Measurements from ENCODE around the gene C17orf67.

Gene C17orf67

DNA sequence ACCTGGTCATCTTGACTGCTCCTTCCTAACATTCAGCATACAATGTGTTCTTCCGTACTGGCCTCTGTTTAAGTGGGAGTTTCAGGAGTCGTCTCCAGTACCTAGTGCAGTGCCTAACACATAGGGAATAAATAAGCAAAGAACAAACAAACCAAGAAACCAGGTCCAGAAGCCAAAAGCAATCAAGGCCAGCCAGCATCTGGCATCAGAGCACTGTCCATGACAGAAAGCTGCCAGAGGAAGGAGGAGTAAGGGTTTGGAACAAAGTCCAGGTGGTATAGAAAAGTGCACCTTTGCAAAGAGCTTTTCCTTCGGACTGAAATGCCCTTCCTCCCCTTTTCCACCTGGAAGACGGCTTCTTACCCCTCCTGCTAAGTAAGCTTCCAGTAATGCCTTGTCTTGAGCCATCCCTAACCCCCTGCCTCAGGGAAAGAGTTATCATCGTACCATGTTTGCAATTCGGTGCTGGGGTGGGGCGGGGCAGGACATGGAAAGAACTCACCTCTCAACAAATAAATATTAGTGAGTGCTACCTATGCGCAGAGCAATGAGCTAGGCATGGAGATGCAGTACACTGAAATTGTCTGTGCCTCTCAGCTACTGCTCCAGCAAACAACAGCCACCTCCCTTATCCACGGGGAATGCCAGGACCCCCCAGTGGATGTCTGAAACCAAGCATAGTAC, 47.6 kb downstream of the C17orf67 start:
- TF ChIP-seq YY1 (IDR thresholded peaks at IDR 0.05; ENCODE audit: low read depth): no peak
- no peak for TF ChIP-seq EP300 (IDR thresholded peaks at IDR 0.05; ENCODE audit: borderline replicate concordance)
- no peak for TF ChIP-seq RAD21 (IDR thresholded peaks at IDR 0.05; ENCODE audit: low read depth)
- TF ChIP-seq, protein P1, sequence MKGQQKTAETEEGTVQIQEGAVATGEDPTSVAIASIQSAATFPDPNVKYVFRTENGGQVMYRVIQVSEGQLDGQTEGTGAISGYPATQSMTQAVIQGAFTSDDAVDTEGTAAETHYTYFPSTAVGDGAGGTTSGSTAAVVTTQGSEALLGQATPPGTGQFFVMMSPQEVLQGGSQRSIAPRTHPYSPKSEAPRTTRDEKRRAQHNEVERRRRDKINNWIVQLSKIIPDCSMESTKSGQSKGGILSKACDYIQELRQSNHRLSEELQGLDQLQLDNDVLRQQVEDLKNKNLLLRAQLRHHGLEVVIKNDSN (IDR thresholded peaks at IDR 0.05): no peak
- TF ChIP-seq FOXM1 (IDR thresholded peaks at IDR 0.05; ENCODE audit: borderline replicate concordance, low read depth): no peak
- TF ChIP-seq, protein P2, sequence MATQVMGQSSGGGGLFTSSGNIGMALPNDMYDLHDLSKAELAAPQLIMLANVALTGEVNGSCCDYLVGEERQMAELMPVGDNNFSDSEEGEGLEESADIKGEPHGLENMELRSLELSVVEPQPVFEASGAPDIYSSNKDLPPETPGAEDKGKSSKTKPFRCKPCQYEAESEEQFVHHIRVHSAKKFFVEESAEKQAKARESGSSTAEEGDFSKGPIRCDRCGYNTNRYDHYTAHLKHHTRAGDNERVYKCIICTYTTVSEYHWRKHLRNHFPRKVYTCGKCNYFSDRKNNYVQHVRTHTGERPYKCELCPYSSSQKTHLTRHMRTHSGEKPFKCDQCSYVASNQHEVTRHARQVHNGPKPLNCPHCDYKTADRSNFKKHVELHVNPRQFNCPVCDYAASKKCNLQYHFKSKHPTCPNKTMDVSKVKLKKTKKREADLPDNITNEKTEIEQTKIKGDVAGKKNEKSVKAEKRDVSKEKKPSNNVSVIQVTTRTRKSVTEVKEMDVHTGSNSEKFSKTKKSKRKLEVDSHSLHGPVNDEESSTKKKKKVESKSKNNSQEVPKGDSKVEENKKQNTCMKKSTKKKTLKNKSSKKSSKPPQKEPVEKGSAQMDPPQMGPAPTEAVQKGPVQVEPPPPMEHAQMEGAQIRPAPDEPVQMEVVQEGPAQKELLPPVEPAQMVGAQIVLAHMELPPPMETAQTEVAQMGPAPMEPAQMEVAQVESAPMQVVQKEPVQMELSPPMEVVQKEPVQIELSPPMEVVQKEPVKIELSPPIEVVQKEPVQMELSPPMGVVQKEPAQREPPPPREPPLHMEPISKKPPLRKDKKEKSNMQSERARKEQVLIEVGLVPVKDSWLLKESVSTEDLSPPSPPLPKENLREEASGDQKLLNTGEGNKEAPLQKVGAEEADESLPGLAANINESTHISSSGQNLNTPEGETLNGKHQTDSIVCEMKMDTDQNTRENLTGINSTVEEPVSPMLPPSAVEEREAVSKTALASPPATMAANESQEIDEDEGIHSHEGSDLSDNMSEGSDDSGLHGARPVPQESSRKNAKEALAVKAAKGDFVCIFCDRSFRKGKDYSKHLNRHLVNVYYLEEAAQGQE (IDR thresholded peaks at IDR 0.05; ENCODE audit: low read depth): no peak
- TF ChIP-seq TAF1 (IDR thresholded peaks at IDR 0.05; ENCODE audit: low read depth): no peak
- TF ChIP-seq NFIC (IDR thresholded peaks at IDR 0.05): no peak
- no peak for TF ChIP-seq TCF12 (IDR thresholded peaks at IDR 0.05; ENCODE audit: low read depth)
- no peak for TF ChIP-seq CEBPB (IDR thresholded peaks at IDR 0.05)
- no peak for TF ChIP-seq CREB1 (IDR thresholded peaks at IDR 0.05; ENCODE audit: low read depth)
- no peak for TF ChIP-seq EGR1 (IDR thresholded peaks at IDR 0.05)
- TF ChIP-seq, protein P3, sequence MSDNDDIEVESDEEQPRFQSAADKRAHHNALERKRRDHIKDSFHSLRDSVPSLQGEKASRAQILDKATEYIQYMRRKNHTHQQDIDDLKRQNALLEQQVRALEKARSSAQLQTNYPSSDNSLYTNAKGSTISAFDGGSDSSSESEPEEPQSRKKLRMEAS (IDR thresholded peaks at IDR 0.05): no peak
- no peak for TF ChIP-seq ZBTB7A (IDR thresholded peaks at IDR 0.05; ENCODE audit: low read depth)

DNA sequence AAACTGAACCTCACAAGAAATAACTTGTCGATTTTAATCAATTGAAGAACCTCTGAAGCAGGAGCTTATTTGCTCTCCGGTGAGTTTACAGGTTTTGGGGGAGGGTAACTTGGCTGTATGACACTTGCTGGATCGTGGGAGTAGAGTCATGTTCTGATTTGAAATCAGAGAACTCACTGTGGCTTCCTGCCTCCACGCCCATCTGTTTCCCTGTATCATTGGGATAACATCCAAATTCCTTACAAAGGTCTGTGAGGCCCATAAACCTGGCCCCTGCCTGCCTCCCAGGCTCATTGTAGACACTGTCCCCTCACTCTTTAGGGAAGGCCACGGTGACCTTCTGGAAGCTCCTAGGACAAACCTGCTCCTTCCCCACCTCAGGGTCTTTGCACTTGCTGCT, 48.3 kb downstream of the C17orf67 start:
- no peak for TF ChIP-seq FOXM1 (IDR thresholded peaks at IDR 0.05; ENCODE audit: borderline replicate concordance, low read depth)
- TF ChIP-seq EGR1 (IDR thresholded peaks at IDR 0.05): no peak

DNA sequence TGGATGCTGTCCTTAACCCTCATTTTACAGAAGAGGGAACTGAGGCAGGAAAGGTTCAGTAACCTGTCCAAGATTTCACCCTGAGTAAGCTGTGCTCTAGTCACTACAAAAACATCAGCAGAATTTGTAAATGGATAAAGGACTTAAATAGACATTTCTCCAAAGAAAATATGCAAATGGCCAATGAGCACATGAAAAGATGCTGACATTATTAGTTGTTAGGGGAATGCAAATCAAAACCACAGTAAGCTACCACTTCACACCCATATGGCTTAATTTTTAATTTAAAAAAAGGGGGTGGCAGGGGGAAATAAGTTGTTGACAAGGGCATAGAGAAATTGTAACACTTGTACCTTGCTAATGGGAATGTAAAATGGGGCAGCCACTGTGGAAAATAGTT, 51.4 kb downstream of the C17orf67 start:
- TF ChIP-seq, protein P3 (IDR thresholded peaks at IDR 0.05): no peak
- TF ChIP-seq TEAD4 (IDR thresholded peaks at IDR 0.05) (no peak), ZBTB7A (IDR thresholded peaks at IDR 0.05; ENCODE audit: low read depth) (no peak), CEBPB (IDR thresholded peaks at IDR 0.05) (no peak), NFIC (IDR thresholded peaks at IDR 0.05) (no peak), EGR1 (IDR thresholded peaks at IDR 0.05) (no peak), TCF12 (IDR thresholded peaks at IDR 0.05; ENCODE audit: low read depth) (no peak)
- TF ChIP-seq, protein P1 (IDR thresholded peaks at IDR 0.05): no peak

DNA sequence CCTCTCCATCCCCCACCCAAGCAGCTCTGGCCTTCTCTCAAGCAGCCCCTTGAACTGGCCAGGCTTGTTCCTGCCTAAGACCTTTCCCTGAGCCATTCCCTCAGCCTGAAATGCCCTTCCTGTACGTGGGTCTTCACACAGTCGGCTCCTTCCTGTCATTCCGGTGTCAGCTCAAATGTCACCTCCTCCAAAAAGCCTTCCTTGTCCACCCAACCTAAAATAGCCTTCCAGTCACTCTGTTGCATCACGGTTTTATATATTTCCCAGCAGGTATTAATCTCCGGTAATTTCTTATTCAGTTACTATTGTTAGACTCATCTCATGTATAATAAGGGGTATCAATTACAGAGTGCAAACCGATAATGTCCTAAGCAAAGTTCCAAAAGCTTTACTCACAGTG, 51.8 kb downstream of the C17orf67 start:
- TF ChIP-seq, protein P1 (IDR thresholded peaks at IDR 0.05): no peak
- TF ChIP-seq, protein P3 (IDR thresholded peaks at IDR 0.05): no peak
- TF ChIP-seq CEBPB (IDR thresholded peaks at IDR 0.05) (no peak), YY1 (IDR thresholded peaks at IDR 0.05; ENCODE audit: low read depth) (no peak), TEAD4 (IDR thresholded peaks at IDR 0.05) (no peak), TAF1 (IDR thresholded peaks at IDR 0.05; ENCODE audit: low read depth) (no peak), CREB1 (IDR thresholded peaks at IDR 0.05; ENCODE audit: low read depth) (no peak), FOXM1 (IDR thresholded peaks at IDR 0.05; ENCODE audit: borderline replicate concordance, low read depth) (no peak)

DNA sequence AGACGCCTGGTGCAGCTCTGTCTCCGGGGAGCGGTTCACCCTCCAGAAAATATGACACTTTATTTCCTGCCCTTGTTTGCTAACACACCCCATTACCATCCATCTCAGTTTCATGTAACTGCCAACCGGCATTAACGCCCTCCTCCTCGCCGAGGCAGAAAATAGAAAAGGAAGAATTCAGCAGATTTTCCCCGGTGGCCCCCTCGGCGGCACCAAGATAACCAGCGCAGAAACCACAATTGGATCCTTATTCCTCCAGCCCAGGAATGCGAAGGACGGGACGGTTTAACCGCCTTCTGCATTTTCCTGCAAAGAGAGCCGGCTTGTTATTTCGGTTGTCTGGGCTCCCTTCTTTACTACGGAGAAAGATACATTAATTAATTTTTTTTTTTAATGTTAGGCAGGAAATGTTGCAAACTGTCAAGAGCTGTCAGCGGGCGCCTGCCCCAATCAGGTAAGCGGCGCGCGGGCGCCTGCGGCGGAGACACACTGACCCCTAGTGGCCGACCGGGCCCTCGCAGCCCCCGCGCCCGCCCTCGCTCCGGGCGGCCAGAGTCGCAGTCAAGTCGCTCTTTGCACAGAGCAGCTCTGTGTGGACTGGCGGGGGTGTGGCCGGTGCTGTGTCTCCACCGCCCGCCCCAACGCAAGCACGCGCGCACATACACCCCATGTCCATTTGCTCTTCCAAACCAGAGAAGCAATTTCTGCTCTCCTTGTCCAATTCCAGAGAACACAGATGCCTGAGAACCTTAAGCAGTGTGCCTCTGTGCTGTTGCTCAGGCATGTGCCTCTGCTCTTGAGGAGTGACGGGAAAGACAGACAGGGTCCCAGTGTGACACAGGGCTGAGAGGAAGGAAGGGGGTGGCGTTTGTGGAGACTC, 53.6 kb downstream of the C17orf67 start:
- no peak; the same call in 1 of the 2 replicates for TF ChIP-seq EP300 (IDR thresholded peaks at IDR 0.05; ENCODE audit: borderline replicate concordance)
- TF ChIP-seq TAF1 (IDR thresholded peaks at IDR 0.05; ENCODE audit: low read depth): no peak
- no peak for TF ChIP-seq YY1 (IDR thresholded peaks at IDR 0.05; ENCODE audit: low read depth)
- TF ChIP-seq TCF12 (IDR thresholded peaks at IDR 0.05; ENCODE audit: low read depth): 0 out of 2 replicates have a peak, but pooled peaks have one; percentile 18
- TF ChIP-seq EGR1 (IDR thresholded peaks at IDR 0.05): no peak; the same call in 1 of the 2 replicates
- no peak for TF ChIP-seq CREB1 (IDR thresholded peaks at IDR 0.05; ENCODE audit: low read depth)
- TF ChIP-seq NFIC (IDR thresholded peaks at IDR 0.05): no peak
- TF ChIP-seq, protein P3 (IDR thresholded peaks at IDR 0.05): peak; percentile 47; the same call in 1 of the 2 replicates
- peak; percentile 78 for TF ChIP-seq RAD21 (IDR thresholded peaks at IDR 0.05; ENCODE audit: low read depth)

DNA sequence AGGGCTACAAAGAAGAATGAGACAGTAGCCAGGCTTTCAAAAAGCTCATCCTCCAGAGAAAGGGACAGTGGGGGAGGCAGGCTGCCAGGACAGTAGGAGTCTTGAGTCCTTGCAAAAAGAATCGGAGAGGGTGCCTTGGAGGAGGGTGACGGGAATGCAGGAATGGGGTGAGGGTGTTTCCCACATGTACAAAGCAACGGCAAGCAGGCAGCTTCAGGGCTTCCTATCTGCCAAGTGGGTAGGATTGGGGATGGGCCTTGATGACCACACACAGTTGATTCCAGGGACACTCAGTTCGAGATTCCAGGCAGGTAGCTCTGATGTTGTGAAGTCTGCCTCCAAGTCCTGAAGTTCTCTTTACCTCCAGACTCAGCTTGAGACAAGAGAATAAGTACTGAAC, 54.4 kb downstream of the C17orf67 start:
- TF ChIP-seq CREB1 (IDR thresholded peaks at IDR 0.05; ENCODE audit: low read depth) (no peak), NFIC (IDR thresholded peaks at IDR 0.05) (no peak), TEAD4 (IDR thresholded peaks at IDR 0.05) (no peak), ZBTB7A (IDR thresholded peaks at IDR 0.05; ENCODE audit: low read depth) (no peak), CEBPB (IDR thresholded peaks at IDR 0.05) (no peak), YY1 (IDR thresholded peaks at IDR 0.05; ENCODE audit: low read depth) (no peak), TCF12 (IDR thresholded peaks at IDR 0.05; ENCODE audit: low read depth) (no peak), FOXM1 (IDR thresholded peaks at IDR 0.05; ENCODE audit: borderline replicate concordance, low read depth) (no peak), EGR1 (IDR thresholded peaks at IDR 0.05) (no peak), TAF1 (IDR thresholded peaks at IDR 0.05; ENCODE audit: low read depth) (no peak), RAD21 (IDR thresholded peaks at IDR 0.05; ENCODE audit: low read depth) (no peak), EP300 (IDR thresholded peaks at IDR 0.05; ENCODE audit: borderline replicate concordance) (no peak)
- TF ChIP-seq, protein P3 (IDR thresholded peaks at IDR 0.05): no peak
- TF ChIP-seq, protein P2 (IDR thresholded peaks at IDR 0.05; ENCODE audit: low read depth): no peak
- TF ChIP-seq, protein P1 (IDR thresholded peaks at IDR 0.05): no peak
